HG03066 (cell line): ENCODE results near the gene PPM1B.
"Not testable (repeated sequence)": the region's sequence is repeated elsewhere in the genome, so short reads cannot be mapped to it uniquely, and the experiment has no call there.

ENCODE experiments used
- ATAC-seq: cut with Tn5 transposase; IDR thresholded peaks from one replicate; pipeline ENCODE4 v1.9.1; 2021; ENCODE audit warnings: low read depth; ENCODE audit not compliant: unreplicated experiment

Gene PPM1B

GRCh38 chr2:44246840-44247369 is 78.2 kb downstream of the PPM1B start:
- no peak for ATAC-seq

GRCh38 chr2:44247924-44248323 is 79.2 kb downstream of the PPM1B start:
- no peak for ATAC-seq

- not testable (repeated sequence) for ATAC-seq
These were observed 80.6 kb downstream of the PPM1B start for GRCh38 chr2:44249269-44249668.

- no peak for ATAC-seq
These were observed 81.7 kb downstream of the PPM1B start for GRCh38 chr2:44250376-44250775.

- ATAC-seq, result no peak
These were observed 85.3 kb downstream of the PPM1B start for GRCh38 chr2:44254023-44254422.

GRCh38 chr2:44255704-44256103 is 87.0 kb downstream of the PPM1B start:
- ATAC-seq, result not testable (repeated sequence)

- ATAC-seq, result not testable (repeated sequence)
These were observed 89.1 kb downstream of the PPM1B start for GRCh38 chr2:44257802-44258201.

- ATAC-seq, result no peak
These were observed 98.7 kb downstream of the PPM1B start for GRCh38 chr2:44267269-44267795.

GRCh38 chr2:44267796-44268648 is 99.3 kb downstream of the PPM1B start:
- no peak for ATAC-seq

GRCh38 chr2:44269831-44270230 is 101.2 kb downstream of the PPM1B start:
- ATAC-seq, result no peak

GRCh38 chr2:44271296-44271695 is 102.6 kb downstream of the PPM1B start:
- ATAC-seq, result no peak

- ATAC-seq, result no peak
These were observed 104.4 kb downstream of the PPM1B start for GRCh38 chr2:44273076-44273475.

- ATAC-seq, result no peak
These were observed 104.9 kb downstream of the PPM1B start for GRCh38 chr2:44273596-44273995.

GRCh38 chr2:44275927-44276303 is 107.2 kb downstream of the PPM1B start:
- no peak for ATAC-seq

- ATAC-seq, result no peak
These were observed 108.9 kb downstream of the PPM1B start for GRCh38 chr2:44277541-44277940.

- ATAC-seq, result no peak
These were observed 112.2 kb downstream of the PPM1B start for GRCh38 chr2:44280869-44281268.
